ENCODE results near the gene E2F4. TPM values are rescaled to one million over a fixed set of nuclear protein-coding genes. Genes with fewer than 3 reads are reported as not detected.

E2F4 gene
- total and polyA plus RNA-seq, 10 of the 15 experiments (the other 5 are each of a cell fraction or from before 2014, with no cell fraction given), result 11.7 to 132 (median 95.9) TPM

DNA sequence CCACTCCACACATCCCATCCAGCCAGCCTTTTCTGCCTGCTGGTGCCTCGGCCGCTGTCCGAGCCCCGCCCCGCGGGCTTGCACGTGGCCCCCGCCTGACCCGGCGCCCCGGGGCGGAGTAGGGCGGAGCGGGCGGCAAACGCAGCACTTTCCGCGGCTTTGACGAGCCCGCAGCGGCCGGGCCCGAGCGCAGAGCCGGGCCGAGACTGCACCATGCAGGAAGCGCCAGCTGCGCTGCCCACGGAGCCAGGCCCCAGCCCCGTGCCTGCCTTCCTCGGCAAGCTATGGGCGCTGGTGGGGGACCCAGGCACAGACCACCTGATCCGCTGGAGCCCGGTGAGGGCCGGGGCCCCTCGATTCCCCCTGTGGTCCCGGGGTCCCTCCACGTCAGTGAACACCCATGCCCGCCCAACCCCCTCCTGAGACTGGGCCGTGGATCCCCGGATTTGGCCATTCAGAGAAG is 27.3 kb upstream of the E2F4 start, which contains the start of gene HSF4 (continued):
- TF ChIP-seq, protein P1, sequence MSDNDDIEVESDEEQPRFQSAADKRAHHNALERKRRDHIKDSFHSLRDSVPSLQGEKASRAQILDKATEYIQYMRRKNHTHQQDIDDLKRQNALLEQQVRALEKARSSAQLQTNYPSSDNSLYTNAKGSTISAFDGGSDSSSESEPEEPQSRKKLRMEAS (IDR thresholded peaks at IDR 0.05; ENCODE audit: low read depth, low read length), result peak; percentile 50; the same call in 1 of the 2 replicates
- TF ChIP-seq, protein P2, sequence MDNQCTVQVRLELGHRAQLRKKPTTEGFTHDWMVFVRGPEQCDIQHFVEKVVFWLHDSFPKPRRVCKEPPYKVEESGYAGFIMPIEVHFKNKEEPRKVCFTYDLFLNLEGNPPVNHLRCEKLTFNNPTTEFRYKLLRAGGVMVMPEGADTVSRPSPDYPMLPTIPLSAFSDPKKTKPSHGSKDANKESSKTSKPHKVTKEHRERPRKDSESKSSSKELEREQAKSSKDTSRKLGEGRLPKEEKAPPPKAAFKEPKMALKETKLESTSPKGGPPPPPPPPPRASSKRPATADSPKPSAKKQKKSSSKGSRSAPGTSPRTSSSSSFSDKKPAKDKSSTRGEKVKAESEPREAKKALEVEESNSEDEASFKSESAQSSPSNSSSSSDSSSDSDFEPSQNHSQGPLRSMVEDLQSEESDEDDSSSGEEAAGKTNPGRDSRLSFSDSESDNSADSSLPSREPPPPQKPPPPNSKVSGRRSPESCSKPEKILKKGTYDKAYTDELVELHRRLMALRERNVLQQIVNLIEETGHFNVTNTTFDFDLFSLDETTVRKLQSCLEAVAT (IDR thresholded peaks at IDR 0.05), result no peak
- TF ChIP-seq CBX3 (IDR thresholded peaks at IDR 0.05; ENCODE audit: borderline replicate concordance, low read depth), result no peak
- no peak for TF ChIP-seq NFYA (IDR thresholded peaks at IDR 0.05; ENCODE audit: borderline replicate concordance, low read depth, low read length)
- no peak for TF ChIP-seq EGR1 (IDR thresholded peaks at IDR 0.05; ENCODE audit: borderline replicate concordance in 1 of 2, low read depth in 2 of 2, low read length in 2 of 2)
- TF ChIP-seq BRCA1 (IDR thresholded peaks at IDR 0.05; ENCODE audit: low read depth, low read length), result no peak
- TF ChIP-seq, protein P3, sequence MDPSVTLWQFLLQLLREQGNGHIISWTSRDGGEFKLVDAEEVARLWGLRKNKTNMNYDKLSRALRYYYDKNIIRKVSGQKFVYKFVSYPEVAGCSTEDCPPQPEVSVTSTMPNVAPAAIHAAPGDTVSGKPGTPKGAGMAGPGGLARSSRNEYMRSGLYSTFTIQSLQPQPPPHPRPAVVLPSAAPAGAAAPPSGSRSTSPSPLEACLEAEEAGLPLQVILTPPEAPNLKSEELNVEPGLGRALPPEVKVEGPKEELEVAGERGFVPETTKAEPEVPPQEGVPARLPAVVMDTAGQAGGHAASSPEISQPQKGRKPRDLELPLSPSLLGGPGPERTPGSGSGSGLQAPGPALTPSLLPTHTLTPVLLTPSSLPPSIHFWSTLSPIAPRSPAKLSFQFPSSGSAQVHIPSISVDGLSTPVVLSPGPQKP (IDR thresholded peaks at IDR 0.05; ENCODE audit: low read depth, low read length), result no peak
- TF ChIP-seq NBN (IDR thresholded peaks at IDR 0.05), result no peak
- 0 out of 2 replicates have a peak, but pooled peaks have one; percentile 22 for TF ChIP-seq LARP7 (IDR thresholded peaks at IDR 0.05)
- TF ChIP-seq, protein P4, sequence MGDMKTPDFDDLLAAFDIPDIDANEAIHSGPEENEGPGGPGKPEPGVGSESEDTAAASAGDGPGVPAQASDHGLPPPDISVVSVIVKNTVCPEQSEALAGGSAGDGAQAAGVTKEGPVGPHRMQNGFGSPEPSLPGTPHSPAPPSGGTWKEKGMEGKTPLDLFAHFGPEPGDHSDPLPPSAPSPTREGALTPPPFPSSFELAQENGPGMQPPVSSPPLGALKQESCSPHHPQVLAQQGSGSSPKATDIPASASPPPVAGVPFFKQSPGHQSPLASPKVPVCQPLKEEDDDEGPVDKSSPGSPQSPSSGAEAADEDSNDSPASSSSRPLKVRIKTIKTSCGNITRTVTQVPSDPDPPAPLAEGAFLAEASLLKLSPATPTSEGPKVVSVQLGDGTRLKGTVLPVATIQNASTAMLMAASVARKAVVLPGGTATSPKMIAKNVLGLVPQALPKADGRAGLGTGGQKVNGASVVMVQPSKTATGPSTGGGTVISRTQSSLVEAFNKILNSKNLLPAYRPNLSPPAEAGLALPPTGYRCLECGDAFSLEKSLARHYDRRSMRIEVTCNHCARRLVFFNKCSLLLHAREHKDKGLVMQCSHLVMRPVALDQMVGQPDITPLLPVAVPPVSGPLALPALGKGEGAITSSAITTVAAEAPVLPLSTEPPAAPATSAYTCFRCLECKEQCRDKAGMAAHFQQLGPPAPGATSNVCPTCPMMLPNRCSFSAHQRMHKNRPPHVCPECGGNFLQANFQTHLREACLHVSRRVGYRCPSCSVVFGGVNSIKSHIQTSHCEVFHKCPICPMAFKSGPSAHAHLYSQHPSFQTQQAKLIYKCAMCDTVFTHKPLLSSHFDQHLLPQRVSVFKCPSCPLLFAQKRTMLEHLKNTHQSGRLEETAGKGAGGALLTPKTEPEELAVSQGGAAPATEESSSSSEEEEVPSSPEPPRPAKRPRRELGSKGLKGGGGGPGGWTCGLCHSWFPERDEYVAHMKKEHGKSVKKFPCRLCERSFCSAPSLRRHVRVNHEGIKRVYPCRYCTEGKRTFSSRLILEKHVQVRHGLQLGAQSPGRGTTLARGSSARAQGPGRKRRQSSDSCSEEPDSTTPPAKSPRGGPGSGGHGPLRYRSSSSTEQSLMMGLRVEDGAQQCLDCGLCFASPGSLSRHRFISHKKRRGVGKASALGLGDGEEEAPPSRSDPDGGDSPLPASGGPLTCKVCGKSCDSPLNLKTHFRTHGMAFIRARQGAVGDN (IDR thresholded peaks at IDR 0.05), result peak; percentile 70
- peak; percentile 59 for TF ChIP-seq DPF2 (IDR thresholded peaks at IDR 0.05)
- TF ChIP-seq CEBPB (IDR thresholded peaks at IDR 0.05; ENCODE audit: borderline replicate concordance in 1 of 2, low read depth in 2 of 2, low read length in 2 of 2), result no peak
- 0 out of 2 replicates have a peak, but pooled peaks have one; percentile 17 for TF ChIP-seq NR2C1 (IDR thresholded peaks at IDR 0.05)
- TF ChIP-seq, protein P5, sequence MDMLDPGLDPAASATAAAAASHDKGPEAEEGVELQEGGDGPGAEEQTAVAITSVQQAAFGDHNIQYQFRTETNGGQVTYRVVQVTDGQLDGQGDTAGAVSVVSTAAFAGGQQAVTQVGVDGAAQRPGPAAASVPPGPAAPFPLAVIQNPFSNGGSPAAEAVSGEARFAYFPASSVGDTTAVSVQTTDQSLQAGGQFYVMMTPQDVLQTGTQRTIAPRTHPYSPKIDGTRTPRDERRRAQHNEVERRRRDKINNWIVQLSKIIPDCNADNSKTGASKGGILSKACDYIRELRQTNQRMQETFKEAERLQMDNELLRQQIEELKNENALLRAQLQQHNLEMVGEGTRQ (IDR thresholded peaks at IDR 0.05; ENCODE audit: borderline replicate concordance, low read depth, low read length), result no peak
- TF ChIP-seq POLR2AphosphoS5 (IDR thresholded peaks at IDR 0.05; ENCODE audit: low read length), result no peak
- no peak for TF ChIP-seq SUZ12 (IDR thresholded peaks at IDR 0.05; ENCODE audit: unreplicated experiment)
- peak; percentile 61; the same call in 1 of the 2 replicates for TF ChIP-seq MXI1 (IDR thresholded peaks at IDR 0.05; ENCODE audit: low read depth, low read length)
- TF ChIP-seq TCF3 (IDR thresholded peaks at IDR 0.05; ENCODE audit: borderline replicate concordance, insufficient read depth, low read depth, low read length), result no peak
- no peak for TF ChIP-seq NR2C2 (IDR thresholded peaks at IDR 0.05; ENCODE audit: borderline replicate concordance, control insufficient read depth, insufficient read length, low read depth)
- no peak for TF ChIP-seq ETV6 (conservative IDR thresholded peaks at IDR 0.05 in 1 of 2, IDR thresholded peaks at IDR 0.05 in 1 of 2; ENCODE audit: borderline replicate concordance in 1 of 2, low read depth in 1 of 2)
- no peak for TF ChIP-seq FOS (IDR thresholded peaks at IDR 0.05; ENCODE audit: borderline replicate concordance, extremely low read depth, insufficient read length)
